ENCODE measurements around the gene TTBK1. TPM values are rescaled to one million over a fixed set of nuclear protein-coding genes. Genes with fewer than 3 reads are reported as not detected.
A peak's percentile ranks its signal among the peaks of the same experiment; 100 is the strongest.

TTBK1 gene
- total and polyA plus RNA-seq, 10 of the 15 experiments (the other 5 are each of a cell fraction or from before 2014, with no cell fraction given) = 0.05 to 0.27 TPM; not detected in 8

GRCh38 chr6:43274916-43275597 is 31.8 kb downstream of the TTBK1 start:
- ChIA-PET RAD21 (ENCODE audit: unreplicated experiment) (interaction anchor here (0.7 kb wide), 1 partner anchor 83 kb away, joined by 6 read pairs; no protein-coding TSS in a partner anchor), POLR2A (no interaction called here), CTCF (no interaction called here), SMC1A (ENCODE audit: uncharacterized antibody, unreplicated experiment) (interaction anchor here (0.7 to 0.8 kb wide), 2 partner anchors 60 to 108 kb away, joined by 3 to 5 read pairs; no protein-coding TSS in a partner anchor)
- Histone ChIP-seq H3K79me2 (ENCODE audit: control insufficient read depth, insufficient read depth, low read length) (no peaks in the 10 kb centered on the region), H3K9ac (ENCODE audit: control insufficient read depth, insufficient read depth, low read length) (no peak overlapping the region; the same call in 1 of the 2 replicates), H3K9me3 (replicated peaks; ENCODE audit: control insufficient read depth, insufficient read depth, low read length) (no peaks in the 10 kb centered on the region), H3K4me3 (peak overlapping the region; percentile 72; the same call in 1 of the 2 replicates), H4K20me1 (ENCODE audit: control insufficient read depth, insufficient read depth) (no peaks in the 10 kb centered on the region), H3K36me3 (ENCODE audit: control insufficient read depth in 2 of 2, insufficient read depth in 2 of 2, low read length in 1 of 2) (no peaks in the 10 kb centered on the region), H3K4me2 (ENCODE audit: control insufficient read depth, insufficient read depth) (peak overlapping the region; percentile 83), H2AFZ (ENCODE audit: control insufficient read depth, low read depth, low read length) (no peak overlapping the region; the same call in 1 of the 2 replicates), H3K27me3 (replicated peaks in 1 of 2; ENCODE audit: control insufficient read depth in 2 of 2, insufficient read depth in 2 of 2, low read length in 1 of 2) (no peaks in the 10 kb centered on the region; a peak in 1 of 4 replicates), H3K27ac (ENCODE audit: control insufficient read depth, insufficient read depth) (no peak overlapping the region), H3K4me1 (ENCODE audit: control insufficient read depth, insufficient read depth, low read length) (peaks cover 22% of the 10 kb centered on the region)
- in situ Hi-C loops (cut with MboI) (no loop called here), intact Hi-C loops (cut with micrococcal nuclease; ENCODE audit: unreplicated experiment) (no loop called here)
- no peak for FAIRE-seq
- no TSS peak for BruUV-seq (replicated peaks)
- ATAC-seq = peak; percentile 47
- TF ChIP-seq USF1 (IDR thresholded peaks at IDR 0.05; ENCODE audit: borderline replicate concordance, extremely low read length, insufficient read depth, low read depth, low read length) (no peak), DPF2 (IDR thresholded peaks at IDR 0.05) (0 out of 2 replicates have a peak, but pooled peaks have one; percentile 33), EGR1 (IDR thresholded peaks at IDR 0.05; ENCODE audit: borderline replicate concordance in 1 of 2, low read depth in 2 of 2, low read length in 2 of 2) (peak in 1 of 2 experiments; percentile 71; a peak in 2 of 3 replicates), ZBTB4 (CRISPR knock-in tag; IDR thresholded peaks at IDR 0.05) (no peak), IKZF1 (conservative IDR thresholded peaks at IDR 0.05) (0 out of 2 replicates have a peak, but pooled peaks have one; percentile 11), SMARCA5 (IDR thresholded peaks at IDR 0.05) (0 out of 2 replicates have a peak, but pooled peaks have one; percentile 63)
- WGBS (ENCODE audit: insufficient coverage, insufficient replicate concordance, low lambda C conversion rate, missing lambda C conversion rate) = 55% methylated on average over 15 of the region's 65 CpGs
- no peak for DNase-seq (ENCODE audit: low read depth, low spot score)

Data from GM12878 (cell line).